ENCODE data around the gene MGST3.
"Not testable (repeated sequence)": the region's sequence is repeated elsewhere in the genome, so short reads cannot be mapped to it uniquely, and the experiment has no call there.

The MGST3 gene
- 7.1 reads per million, percentile 26 among the genes with 10 or more reads in this experiment for total RNA-seq

GRCh38 chr1:165630629-165631341 is at the start of gene MGST3:
Gene MGST3 (plus strand): TSS chr1:165631234. CDS start chr1:165649848, 18,614 bp downstream.
- peak; percentile 89 for DNase-seq

GRCh38 chr1:165581926-165582325 is 49.1 kb upstream of the MGST3 start:
- DNase-seq = no peak

DNA sequence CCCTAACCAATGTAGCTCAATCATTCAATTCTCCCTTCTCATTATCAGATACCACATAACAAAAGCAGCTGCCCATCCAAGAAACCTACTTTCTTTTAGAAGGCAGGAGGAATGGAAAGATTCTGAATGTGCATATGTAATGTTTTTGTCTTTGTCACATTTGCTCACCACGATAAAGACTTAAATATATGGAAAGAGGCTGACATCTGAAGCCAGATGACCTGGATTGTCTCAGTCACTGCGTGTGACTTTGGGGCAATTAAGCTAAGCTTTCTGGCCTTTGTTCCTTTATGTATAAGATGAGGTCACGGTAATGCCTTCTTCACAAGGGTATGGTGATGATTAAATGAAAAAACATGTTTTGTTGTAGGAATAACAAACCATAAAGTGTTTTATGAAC is 44.6 kb upstream of the MGST3 start:
- no peak for DNase-seq

- DNase-seq = not testable (repeated sequence)
Observed at GRCh38 chr1:165591391-165591790, 39.6 kb upstream of the MGST3 start.

- DNase-seq = peak; percentile 72
Observed at GRCh38 chr1:165592945-165593823, 37.9 kb upstream of the MGST3 start.

GRCh38 chr1:165595246-165595938 is 35.6 kb upstream of the MGST3 start:
- no peak for DNase-seq

DNA sequence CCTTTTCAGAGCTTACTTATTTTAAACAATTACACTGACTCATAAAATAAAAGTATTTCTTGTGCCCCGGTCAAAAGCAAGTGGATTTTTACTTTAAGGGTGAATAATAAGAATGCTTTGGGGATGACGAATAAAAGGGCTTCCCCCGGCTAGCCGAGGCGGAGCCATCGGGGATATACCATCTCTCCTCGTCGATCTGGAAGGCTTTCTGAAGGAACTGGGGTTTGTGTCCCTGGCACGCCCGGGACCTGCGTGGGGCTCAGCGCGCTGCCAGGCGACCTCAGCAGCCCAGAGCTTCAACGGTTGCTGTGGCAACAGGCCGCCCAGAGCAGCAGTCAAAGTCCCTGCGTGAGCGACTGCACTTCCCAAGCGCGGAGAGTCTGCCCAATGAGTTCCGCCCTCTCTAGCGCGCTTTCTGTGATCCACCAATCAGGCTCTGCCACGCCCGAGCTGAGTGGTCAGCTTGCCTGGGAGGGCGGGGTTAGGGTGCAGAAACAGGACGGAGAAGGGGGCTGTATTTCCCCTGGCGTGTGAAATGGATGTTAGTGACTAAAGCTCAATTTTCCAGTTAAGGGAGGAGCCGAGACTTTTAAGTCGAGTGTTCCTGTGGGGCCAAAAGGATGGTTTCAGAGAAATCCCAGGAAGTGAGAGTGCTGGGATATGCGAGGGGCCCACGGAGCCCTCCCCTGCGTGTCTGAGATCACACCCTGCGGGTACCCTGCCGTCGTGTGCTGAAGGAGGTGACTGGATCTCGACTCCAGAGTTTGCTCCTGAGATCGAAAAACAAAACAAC is 33.0 kb upstream of the MGST3 start:
- DNase-seq = peak; percentile 81

GRCh38 chr1:165598676-165599059 is 32.4 kb upstream of the MGST3 start:
- no peak for DNase-seq

GRCh38 chr1:165600793-165601192 is 30.2 kb upstream of the MGST3 start:
- DNase-seq = no peak

DNA sequence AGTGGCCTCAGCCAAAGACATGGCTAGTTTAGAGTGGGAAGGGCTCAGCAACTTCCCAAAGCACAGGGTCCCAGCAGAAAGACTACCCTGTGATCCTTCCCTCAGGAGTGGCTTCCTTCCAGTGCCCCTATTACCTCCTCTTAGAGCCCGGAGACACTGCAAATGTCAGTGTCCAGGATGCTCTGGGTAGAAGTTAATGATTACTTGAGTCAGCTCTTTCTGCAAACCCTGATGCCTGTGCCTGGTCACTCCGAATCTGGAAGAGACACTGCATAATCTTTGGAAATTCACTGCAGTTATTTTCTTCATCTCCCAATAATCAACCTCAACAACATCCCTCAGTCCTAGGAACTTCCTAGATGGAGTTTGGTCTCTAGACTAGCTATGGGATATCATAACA is 27.2 kb upstream of the MGST3 start:
- no peak for DNase-seq

GRCh38 chr1:165605246-165605645 is 25.8 kb upstream of the MGST3 start:
- DNase-seq = no peak

DNA sequence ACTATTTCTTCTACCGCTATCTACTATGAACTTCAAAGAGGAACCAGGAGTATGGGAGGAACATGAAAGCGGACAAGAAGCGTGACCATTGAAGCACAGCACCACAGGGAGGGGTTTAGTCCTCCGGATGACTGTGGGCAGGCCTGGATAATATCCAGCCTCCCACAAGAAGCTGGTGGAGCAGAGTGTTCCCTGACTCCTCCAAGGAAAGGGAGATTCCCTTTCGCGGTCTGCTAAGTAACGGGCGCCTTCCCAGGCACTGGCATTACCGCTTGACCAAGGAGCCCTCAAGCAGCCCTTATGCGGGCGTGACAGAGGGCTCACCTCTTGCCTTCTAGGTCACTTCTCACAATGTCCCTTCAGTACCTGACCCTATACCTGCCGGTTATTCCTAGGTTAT is 24.4 kb upstream of the MGST3 start:
- DNase-seq = not testable (repeated sequence)

DNA sequence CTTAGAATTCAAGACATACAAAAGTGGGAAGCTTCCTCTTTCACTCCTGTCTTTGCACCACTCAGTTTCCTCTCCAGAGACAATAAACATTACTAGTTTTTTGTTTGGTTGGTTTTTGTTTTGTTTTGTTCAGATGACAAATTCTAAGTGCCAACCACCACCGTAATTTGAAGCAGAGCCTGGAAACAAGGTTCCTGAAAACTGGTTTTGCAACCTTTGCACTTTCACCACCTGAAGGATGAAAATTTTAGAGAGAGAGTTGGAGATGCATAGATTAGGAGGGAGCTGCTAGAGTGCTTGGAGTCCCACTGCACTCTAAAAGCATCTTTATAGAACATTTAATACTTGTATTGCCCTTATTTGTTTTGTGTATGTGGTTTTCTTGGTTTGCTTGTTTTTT is 20.2 kb upstream of the MGST3 start:
- no peak for DNase-seq

DNA sequence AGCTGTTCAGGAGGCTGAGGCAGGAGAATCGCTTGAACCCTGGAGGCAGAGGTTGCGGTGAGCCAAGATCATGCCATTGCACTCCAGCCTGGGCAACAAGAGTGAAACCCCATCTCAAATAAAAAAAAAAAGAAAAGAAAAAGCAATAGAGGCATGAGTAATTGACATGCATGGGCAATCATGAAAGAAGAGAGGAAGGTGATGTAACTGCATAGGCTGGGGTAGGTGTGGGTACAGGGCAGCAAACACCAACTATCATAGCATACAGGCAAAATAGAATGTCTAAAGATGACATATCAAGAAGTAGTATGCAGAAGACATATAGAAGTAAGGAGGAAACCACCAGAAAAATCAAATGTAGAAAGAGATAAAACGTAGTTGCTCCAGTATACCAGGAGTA is 19.0 kb upstream of the MGST3 start:
- DNase-seq = no peak

DNA sequence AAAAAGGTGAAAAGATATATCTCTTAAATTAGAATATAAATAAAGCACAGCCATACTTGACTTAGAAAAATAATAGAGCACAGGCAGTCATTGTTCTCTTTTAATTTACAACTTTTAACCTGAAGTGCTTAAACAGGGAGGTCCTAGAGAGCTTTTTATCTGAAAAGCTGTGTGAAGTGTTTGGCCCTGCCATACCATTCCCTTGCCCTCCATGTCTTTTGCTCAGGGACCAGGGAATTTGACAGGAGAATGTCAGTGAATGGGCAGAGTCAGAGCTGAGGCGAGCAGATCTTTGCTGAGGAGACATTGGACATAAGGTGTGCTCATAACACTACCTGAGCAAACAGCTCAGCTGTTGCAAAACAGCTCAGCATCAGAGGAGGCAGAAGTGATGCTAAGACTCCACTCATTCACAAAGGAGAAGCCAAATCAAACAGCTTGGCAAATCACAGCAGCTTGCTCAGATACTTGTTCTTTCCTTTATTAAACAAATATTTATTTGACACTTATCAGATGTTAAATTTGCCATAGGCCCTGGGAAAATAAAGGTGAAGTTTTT is 14.9 kb upstream of the MGST3 start:
- DNase-seq = no peak

DNA sequence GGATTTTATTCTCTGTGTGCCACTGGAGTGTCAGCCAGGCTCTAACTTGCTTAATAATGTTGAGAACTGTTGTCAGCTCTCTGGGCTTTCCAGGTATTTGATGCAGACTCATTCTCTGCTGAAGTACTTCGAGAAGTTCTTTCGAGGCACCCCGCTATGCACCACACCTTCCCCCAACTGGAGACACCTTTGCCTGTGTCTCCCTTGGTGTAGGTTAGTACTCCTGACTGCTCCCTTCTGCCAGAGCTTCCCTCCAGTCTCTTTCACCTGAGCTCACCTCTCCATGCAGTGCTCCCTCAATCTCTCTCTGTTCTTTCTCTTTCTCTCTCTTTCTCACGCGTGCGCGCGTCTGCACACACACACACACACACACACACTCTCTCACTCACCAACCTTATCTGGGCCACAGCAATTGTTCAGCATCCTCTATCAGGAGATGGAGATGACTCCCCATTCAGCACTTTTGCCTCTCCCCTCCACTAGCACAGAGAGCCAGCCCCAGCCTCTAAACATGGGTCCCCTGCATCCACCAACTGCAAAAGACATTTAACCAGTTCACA is 14.0 kb upstream of the MGST3 start:
- DNase-seq = no peak

GRCh38 chr1:165619647-165620151 is 11.3 kb upstream of the MGST3 start:
- no peak for DNase-seq

DNA sequence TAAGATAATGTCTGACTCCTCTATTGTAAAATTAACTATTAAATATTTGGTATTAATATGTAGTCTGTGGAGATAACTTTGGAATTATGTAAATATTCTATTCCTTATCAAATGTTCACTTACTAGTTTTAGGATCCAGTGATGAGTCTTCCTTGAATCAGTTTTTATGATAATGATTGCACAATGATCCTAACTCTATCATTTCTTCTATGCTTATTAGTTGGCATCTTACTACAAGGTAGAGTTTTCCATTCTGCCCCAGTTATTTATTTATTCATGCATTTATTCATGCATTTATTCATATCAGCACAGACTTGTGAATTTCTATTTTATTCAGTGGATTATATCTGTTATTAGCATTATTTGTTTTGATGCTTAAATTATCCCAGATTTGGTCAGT is 7.4 kb upstream of the MGST3 start:
- DNase-seq = no peak

GRCh38 chr1:165624441-165624840 is 6.6 kb upstream of the MGST3 start:
- no peak for DNase-seq

GRCh38 chr1:165628147-165628822 is 2.7 kb upstream of the MGST3 start:
- DNase-seq = no peak

- DNase-seq = no peak
Observed at GRCh38 chr1:165629151-165629550, 1.9 kb upstream of the MGST3 start.

Data from effector CD4-positive, alpha-beta T cell (primary cell).